T-helper 9 cell (primary cell): ENCODE results near the gene DDHD1.

Experiments
- DNase-seq: peaks from one replicate; pipeline ENCODE4 v3.0.0-alpha.2; 2020

The DDHD1 gene

DNA sequence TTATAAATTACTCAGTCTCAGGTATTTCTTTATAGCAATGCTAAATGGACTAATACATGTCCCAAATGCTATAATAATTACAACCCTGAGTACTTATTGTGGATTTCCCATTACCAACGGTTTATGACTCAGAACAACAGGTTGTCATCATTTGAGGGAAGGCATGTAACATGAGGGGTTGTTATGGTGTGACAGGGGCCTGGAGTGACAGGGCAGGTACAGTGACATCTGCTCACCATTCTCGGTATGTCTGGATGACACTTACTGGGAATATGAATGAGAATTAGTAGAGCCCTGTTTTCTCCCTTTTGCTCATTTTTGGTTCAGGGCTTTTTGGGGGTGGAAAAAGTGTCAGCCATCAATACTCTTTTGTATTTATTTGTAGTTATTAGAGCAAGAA, 166.1 kb downstream of the DDHD1 start:
- no peak for DNase-seq
